ENCODE data around the gene CDC42SE2. TPM values are rescaled to one million over a fixed set of nuclear protein-coding genes. Genes with fewer than 3 reads are reported as not detected.
A peak's percentile ranks its signal among the peaks of the same experiment; 100 is the strongest.

CDC42SE2 gene
- total RNA-seq (2012; rRNA removed) (19.4 and 44.2 TPM in 2 replicates), polyA plus RNA-seq (2012; rRNA removed) (8.8 and 12.5 TPM in 2 replicates), Bru-seq, nascent RNA (percentile 91 among the genes with signal in this experiment), BruChase-seq, experiment 1, labeled RNA remaining after a 6-hour chase (percentile 81 among the genes with signal in this experiment), BruChase-seq, experiment 2, labeled RNA remaining after a 2-hour chase (percentile 75 among the genes with signal in this experiment)
- polyA plus RNA-seq (2012; cell fraction: cytosol; rRNA removed) = 2.0 and 2.8 TPM in 2 replicates
- polyA plus RNA-seq (2012; cell fraction: nucleus; rRNA removed; ENCODE audit: low replicate concordance) = 1.1 and 22.9 TPM in 2 replicates
- long read RNA-seq, transcript CDC42SE2-201 (6 exons, 3,591 nt) = major isoform, 6 of 32 reads
- long read RNA-seq, partial matches to known transcripts = 0 of 32 reads
- long read RNA-seq, other reads (novel, unspliced or antisense) = 24 of 32 reads

DNA sequence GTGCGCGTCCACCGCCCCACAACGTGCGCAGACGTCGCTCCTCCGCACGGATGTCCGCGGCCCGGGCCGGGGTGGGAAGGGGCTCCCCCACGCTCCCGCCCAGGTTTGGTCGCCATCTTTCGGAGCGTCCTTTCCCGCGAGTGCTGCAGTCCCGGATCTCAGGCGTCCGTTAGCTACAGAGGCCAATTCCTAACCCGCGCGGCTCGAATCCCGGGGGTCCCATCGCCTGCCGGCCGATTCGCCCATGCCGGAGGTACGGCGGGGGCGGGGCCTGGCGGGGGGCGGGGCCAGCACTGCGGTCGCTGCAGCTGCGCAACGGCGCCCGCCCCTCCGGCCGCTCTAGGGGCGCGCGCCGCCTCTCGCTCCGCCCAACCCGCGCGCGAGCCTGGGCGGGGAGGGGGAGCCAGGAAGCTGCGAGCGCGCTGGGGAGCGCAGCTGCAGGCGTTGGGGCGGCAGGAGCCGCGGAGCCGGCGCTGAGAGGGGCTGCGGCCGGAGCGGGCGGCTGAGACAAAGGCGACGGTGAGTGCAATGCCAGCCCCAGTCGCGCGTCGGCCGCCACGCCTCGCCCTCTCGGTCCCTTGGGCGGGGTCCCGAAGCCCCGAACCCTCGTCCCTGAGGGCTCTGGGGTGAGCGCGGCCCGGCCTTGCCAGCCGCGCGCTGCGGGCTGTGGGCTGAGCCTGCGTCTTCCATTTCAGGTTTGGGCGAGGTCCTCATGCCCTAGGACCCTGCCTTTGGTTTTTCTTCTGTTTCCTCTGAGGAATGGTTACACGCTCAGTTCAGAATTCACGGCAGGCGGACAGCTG is at the start of gene CDC42SE2:
TSS of gene CDC42SE2 (plus strand) at position 406 of the 803 bp plus-strand sequence. CDS start 95,441 bp downstream, outside the sequence.
- H3K79me1 ChIP-seq (ENCODE audit: low read depth in 1 of 2, low read length in 2 of 2) = peaks cover 1 to 21% of the 10 kb centered on the region in 2 experiments; a peak in 2 of 4 replicates
- H2AFZ ChIP-seq (replicated peaks; ENCODE audit: low read length, poor library complexity) = peak within 1 kb of the TSS; percentile 97
- dilution Hi-C loops (cut with HindIII; ENCODE audit: low sequenced_read_pairs, unreplicated experiment) (no loop called here), intact Hi-C loops (cut with micrococcal nuclease) (loop anchor here (1.0 kb wide), 1 partner anchor 99 kb away; the partner anchor contains the start of gene HINT1), in situ Hi-C loops (cut with MboI; ENCODE audit: low sequenced_read_pairs) (no loop called here)
- no peak for TF ChIP-seq SMC3 (IDR thresholded peaks at IDR 0.05; ENCODE audit: low read depth, low read length)
- peak; percentile 54; the same call in 1 of the 2 replicates for TF ChIP-seq MXI1 (IDR thresholded peaks at IDR 0.05; ENCODE audit: borderline replicate concordance, low read depth, low read length)
- TF ChIP-seq MAZ (IDR thresholded peaks at IDR 0.05; ENCODE audit: borderline replicate concordance, low read depth, low read length) = peak; percentile 91
- peak; percentile 15; the same call in 1 of the 2 replicates for TF ChIP-seq RAD21 (IDR thresholded peaks at IDR 0.05; ENCODE audit: low read length)
- peak; percentile 83 for TF ChIP-seq POLR2A (IDR thresholded peaks at IDR 0.05; ENCODE audit: low read depth, low read length)
- TF ChIP-seq BHLHE40 (IDR thresholded peaks at IDR 0.05; ENCODE audit: low read depth, low read length) = no peak
- no peak for TF ChIP-seq RCOR1 (IDR thresholded peaks at IDR 0.05; ENCODE audit: insufficient replicate concordance, low read length)
- no peak for TF ChIP-seq FOS (IDR thresholded peaks at IDR 0.05; ENCODE audit: low read depth, low read length)
- TF ChIP-seq MAFK (IDR thresholded peaks at IDR 0.05; ENCODE audit: low read depth, low read length) = no peak
- no peaks in the 10 kb centered on the region for H3K36me3 ChIP-seq (ENCODE audit: control insufficient read depth, insufficient read depth, low read length)
- BruUV-seq (replicated peaks) = no TSS peak
- H3K27ac ChIP-seq (ENCODE audit: insufficient read depth, low read length) = peak within 1 kb of the TSS; percentile 91
- H3K56ac ChIP-seq (ENCODE audit: extremely low read depth, insufficient read depth, low read length) = peak within 1 kb of the TSS; percentile 66
- H3K4me1 ChIP-seq (ENCODE audit: control insufficient read depth, insufficient read depth, low read length) = peaks cover 3% of the 10 kb centered on the region
- no peaks in the 10 kb centered on the region for H3K27me3 ChIP-seq (ENCODE audit: control insufficient read depth, insufficient read depth, low read length)
- ATAC-seq (ENCODE audit: low read depth) (peak; percentile 98), DNase-seq (peak; percentile 80)
- H4K8ac ChIP-seq (ENCODE audit: low read depth in 2 of 2, low read length in 2 of 2) = peak within 1 kb of the TSS; percentile 78 to 92
- peak within 1 kb of the TSS; percentile 60; the same call in 1 of the 2 replicates for H2BK20ac ChIP-seq (ENCODE audit: low read depth, low read length)
- H4K91ac ChIP-seq (ENCODE audit: insufficient read depth, low read depth, low read length) = peak within 1 kb of the TSS; percentile 81
- POLR2A ChIA-PET (ENCODE audit: unreplicated experiment) = interaction anchor here (0.6 to 1.5 kb wide), 2 partner anchors 14 to 87 kb away, joined by 3 read pairs; no protein-coding TSS in a partner anchor
- peak within 1 kb of the TSS; percentile 90 for H2AK9ac ChIP-seq (replicated peaks; ENCODE audit: low read depth, low read length, poor library complexity)
- H3K4me3 ChIP-seq (ENCODE audit: insufficient read depth, low read depth, low read length) = peak within 1 kb of the TSS; percentile 99
- H3K23ac ChIP-seq (ENCODE audit: low read depth, low read length) = peak within 1 kb of the TSS; percentile 87
- H2BK120ac ChIP-seq (ENCODE audit: low read depth, low read length) = peak within 1 kb of the TSS; percentile 86
- H2AK5ac ChIP-seq (ENCODE audit: low read depth, low read length) = peak within 1 kb of the TSS; percentile 66
- H3K4me2 ChIP-seq (ENCODE audit: low read depth, low read length) = peak within 1 kb of the TSS; percentile 96
- peak within 1 kb of the TSS; percentile 84 for H3K18ac ChIP-seq (ENCODE audit: low read depth, low read length)
- peak within 1 kb of the TSS; percentile 97 for H3K9ac ChIP-seq (ENCODE audit: low read depth, low read length)
- H2BK5ac ChIP-seq (ENCODE audit: low read depth, low read length, poor library complexity, severe bottlenecking) = peak within 1 kb of the TSS; percentile 80
- 0% methylated on average over 35 of the region's 97 CpGs; no CpG with 5 or more reads in 1 of the 2 experiments for WGBS, 2 experiments (ENCODE audit: extremely low coverage in 2 of 2, insufficient read length in 1 of 2)
- no peaks in the 10 kb centered on the region for H3K9me3 ChIP-seq (ENCODE audit: control insufficient read depth, insufficient read depth, low read length)
- peaks cover 4% of the 10 kb centered on the region; the same call in 1 of the 2 replicates for H3K9me1 ChIP-seq (ENCODE audit: insufficient read depth, low read length)
- peak within 1 kb of the TSS; percentile 78 for H4K5ac ChIP-seq (ENCODE audit: low read depth, low read length)
- H2BK15ac ChIP-seq (ENCODE audit: low read depth, low read length) = peak within 1 kb of the TSS; percentile 51; the same call in 1 of the 3 replicates
- H3K4ac ChIP-seq (ENCODE audit: low read depth, low read length) = peak within 1 kb of the TSS; percentile 87
- peaks cover 3% of the 10 kb centered on the region; the same call in 1 of the 2 replicates for H4K20me1 ChIP-seq (ENCODE audit: insufficient read depth, low read length)
- CTCF ChIA-PET = interaction anchor here (0.7 to 1.3 kb wide), 4 partner anchors 24 to 99 kb away, joined by 3 to 5 read pairs (median 3); partner anchors contain the start of gene HINT1
- H3K14ac ChIP-seq (replicated peaks; ENCODE audit: low read depth, low read length) = peak within 1 kb of the TSS; percentile 97
